GM18868 (cell line): ENCODE results near the gene MEX3A.
A peak's percentile ranks its signal among the peaks of the same experiment; 100 is the strongest.

ENCODE experiments used
- ATAC-seq: cut with Tn5 transposase; IDR thresholded peaks from one replicate; pipeline ENCODE4 v1.9.1; 2021; ENCODE audit warnings: mild to moderate bottlenecking, moderate library complexity; ENCODE audit not compliant: unreplicated experiment

Gene MEX3A

GRCh38 chr1:156104065-156104810, 22.0 kb upstream of the MEX3A start:
- ATAC-seq, result no peak

DNA sequence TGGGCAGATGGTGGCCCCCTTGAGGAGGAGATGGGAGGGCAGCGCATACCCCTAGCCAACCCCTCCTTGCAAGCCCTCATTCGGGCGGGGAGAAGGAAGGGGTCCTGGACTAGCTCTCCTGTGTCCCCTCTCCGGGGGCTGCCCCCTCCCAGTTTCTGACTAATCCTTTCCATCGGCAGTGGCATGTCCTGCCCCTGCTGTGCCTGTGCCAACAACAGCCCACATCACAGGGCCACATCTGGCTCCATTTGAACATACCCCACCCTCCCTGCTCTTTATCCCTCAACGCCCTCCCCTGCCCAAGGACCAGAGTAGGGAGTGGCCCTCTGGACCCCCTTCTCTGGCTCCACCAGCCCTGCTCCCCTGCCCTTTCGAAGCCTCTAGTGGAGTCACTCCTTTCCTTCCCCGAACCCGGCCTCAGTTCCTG, 21.3 kb upstream of the MEX3A start:
- no peak for ATAC-seq

GRCh38 chr1:156102633-156103511, 20.6 kb upstream of the MEX3A start:
- no peak for ATAC-seq

- no peak for ATAC-seq
These were observed 19.6 kb upstream of the MEX3A start for GRCh38 chr1:156101880-156102279.

DNA sequence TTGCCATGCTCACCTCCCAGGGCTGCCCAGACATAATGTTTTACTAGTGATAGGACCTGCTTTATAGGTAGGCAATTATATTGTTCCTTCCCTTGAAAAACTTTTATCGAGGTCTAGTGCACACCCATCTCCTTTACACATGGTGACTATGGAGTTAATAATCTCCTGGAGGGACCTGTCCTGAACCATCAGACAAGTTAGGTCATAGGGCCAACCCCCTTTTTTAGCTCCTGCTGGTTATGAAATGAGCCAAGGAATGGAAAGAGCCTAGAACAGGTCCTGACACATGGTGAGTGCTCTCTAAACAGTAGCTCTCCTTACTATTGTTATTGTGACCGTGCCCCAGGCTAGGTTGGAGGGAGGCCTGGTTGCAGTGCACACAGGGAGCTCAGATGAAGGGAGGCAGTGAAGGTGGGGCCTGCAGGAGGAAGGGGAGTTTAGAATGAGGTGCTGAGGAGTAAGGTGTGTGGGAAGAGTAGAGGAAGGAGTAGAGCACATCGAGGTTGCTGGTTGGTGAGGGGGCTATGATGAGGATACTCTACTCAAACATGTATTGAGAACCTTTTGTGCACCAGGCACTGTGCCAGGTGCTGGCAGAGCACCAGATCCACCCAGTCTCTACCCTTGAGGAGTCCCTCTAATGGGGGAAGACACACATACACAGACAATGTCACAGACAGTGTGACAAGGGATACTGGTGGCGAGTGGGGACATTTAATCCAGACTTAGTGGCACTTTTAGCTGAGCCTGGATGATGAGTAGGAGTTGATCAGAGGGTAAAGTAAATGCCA, 18.1 kb upstream of the MEX3A start:
- no peak for ATAC-seq

DNA sequence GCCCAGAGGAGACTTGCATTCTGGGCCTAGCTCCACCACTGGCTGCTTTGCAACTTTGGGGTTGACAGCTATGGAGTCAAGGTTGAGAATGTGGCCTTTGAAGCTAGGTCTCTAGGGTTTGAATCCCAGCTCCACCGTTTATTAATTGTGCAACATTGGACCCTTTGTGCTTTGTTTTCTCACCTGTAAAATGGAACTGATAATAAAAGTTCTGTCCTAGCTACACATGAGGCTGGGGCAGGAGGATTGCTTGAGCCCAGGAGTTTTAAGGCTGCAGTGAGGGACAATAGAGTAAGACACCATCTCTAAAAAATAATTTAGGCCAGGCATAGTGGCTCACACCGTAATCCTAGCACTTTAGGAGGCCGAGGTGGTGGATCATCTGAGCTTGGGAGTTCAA, 17.0 kb upstream of the MEX3A start:
- no peak for ATAC-seq

GRCh38 chr1:156098784-156099183, 16.5 kb upstream of the MEX3A start:
- no peak for ATAC-seq

DNA sequence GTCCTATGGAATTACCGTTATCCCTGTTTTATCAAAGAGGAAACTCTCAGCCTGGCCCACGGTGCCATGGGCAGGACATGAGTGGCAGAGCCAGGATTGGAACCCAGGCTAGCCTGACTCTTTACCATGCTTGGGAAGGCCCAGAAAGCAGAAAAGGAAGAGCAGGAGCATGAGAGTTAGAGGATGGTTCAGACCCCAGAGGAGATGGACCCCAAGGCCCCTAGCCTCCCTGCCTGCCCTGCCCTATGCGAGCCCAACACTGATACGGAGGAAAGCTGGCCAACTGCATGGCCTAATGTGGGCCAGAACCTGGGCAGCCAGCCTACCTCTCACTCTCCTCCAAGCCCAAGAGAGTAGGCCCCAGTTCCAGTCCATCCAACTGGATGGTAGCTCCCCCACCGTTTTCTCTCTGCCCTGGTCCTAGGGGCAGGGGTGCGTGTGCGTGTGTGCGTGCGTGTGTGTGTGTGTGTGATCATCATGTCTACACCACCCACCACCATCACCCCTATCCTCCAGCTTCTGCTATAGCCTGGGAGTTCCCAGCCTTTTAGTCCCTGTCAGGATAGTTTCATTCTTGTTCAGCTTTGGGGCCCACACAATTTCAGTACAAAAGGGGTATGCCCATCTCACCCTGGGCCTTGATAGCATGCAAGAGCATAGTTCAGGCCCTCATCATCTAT, 15.4 kb upstream of the MEX3A start:
- no peak for ATAC-seq

DNA sequence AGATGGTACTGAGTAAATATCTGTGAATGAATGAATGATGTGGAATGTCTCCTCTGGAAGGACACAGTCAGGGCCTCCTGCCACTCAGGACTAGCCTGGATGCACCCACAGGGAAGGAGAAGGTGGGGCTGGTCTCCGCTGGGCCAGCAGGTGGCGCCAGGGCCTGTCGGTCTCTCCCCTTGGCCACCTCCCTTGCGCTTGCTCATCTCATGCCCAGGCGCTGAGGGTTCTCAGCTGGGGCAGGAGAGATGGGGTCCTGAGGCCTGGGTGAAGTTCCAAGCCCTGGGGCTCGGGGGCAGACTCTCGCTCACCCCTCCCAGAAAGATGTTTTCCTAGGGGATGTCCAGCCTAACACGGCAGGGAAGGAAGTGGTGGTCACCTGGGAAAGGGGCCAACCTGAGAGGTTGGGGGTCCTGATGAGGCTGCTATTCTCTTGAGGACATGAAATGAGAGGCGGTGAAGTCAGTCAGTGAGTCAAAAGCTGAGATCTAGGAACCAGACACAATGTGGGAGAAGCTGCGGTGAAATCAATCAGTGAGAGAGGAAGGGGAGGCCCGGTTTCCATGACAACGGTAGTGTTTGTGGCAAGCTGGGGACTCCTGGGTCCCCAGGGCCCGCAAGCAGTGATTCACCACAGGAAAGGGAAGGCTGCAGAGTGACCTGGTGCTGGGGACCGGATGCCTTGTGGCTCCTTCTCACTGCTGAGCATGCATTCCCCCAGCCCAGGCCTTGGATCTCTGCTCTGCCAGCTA, 14.6 kb upstream of the MEX3A start:
- peak; percentile 64 for ATAC-seq

GRCh38 chr1:156095906-156096508, 13.7 kb upstream of the MEX3A start:
- ATAC-seq, result no peak

DNA sequence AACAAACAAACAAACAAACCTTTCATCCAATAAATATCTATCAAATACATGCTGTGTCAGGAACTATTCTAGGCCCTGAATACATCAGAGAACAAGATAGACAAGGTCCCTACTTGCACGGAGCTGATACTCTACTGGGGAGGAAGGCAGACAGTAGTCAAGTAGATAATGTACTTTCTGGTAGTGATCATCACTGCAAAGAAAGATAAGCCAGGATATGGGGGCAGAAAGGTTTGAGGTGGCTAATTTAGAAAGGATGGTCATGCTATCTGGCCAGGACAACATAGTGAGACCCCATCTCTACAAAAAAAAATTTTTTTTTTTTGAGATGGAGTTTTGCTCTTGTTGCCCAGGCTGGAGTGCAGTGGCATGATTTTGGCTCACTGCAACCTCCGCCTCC, 9.3 kb upstream of the MEX3A start:
- no peak for ATAC-seq

DNA sequence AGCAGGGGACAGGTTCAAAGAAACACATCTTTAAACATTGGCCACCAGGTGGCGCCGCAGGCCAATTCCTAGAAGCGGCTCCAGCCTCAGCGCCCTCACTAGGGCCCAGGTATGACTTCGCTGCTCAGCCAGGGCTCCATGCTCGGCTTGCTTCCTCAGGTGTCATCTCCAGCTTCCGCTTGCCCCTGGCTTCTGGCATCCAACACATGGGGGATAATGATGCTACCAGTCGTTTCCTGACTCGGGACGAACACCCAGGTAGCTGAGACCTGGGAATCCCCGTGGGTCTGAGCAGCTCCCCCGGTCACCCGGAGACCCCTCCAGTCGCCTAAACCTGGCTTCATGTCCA, 8.5 kb upstream of the MEX3A start:
- ATAC-seq, result peak; percentile 70

- no peak for ATAC-seq
These were observed 8.0 kb upstream of the MEX3A start for GRCh38 chr1:156090138-156090839.

- no peak for ATAC-seq
These were observed 7.4 kb upstream of the MEX3A start for GRCh38 chr1:156089704-156090103.

GRCh38 chr1:156086256-156086662, 4.0 kb upstream of the MEX3A start:
- ATAC-seq, result no peak

GRCh38 chr1:156083800-156084790, 1.8 kb upstream of the MEX3A start:
- no peak for ATAC-seq

GRCh38 chr1:156081917-156082308, 352 bp downstream of the MEX3A start:
- no peak for ATAC-seq
